Measurements from ENCODE around the gene GBP7.

Gene GBP7

DNA sequence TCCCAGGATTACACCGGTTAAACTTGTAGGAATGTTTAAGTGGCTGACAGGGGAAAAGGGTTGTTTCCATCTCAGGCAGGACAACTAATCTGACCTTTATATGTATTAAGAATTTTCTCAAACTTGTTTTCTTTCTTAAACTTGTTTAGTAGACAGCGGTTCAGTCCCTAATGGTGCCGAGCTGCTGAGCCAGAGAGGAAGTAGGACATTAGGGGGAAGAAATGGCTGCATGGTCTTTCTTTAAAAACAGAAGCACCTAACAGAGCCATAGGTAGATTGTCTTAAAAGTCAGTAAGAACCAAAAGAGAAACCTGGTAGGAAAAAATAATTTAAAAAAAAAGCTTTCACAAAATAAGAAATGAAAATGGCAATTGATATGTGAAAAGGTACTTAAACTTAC is 19.7 kb upstream of the GBP7 start:
- H3K27me3 ChIP-seq (ENCODE audit: insufficient read depth, low read length): no peaks in the 10 kb centered on the region
- H3K4me3 ChIP-seq (ENCODE audit: low read length): no peak overlapping the region
- no peaks in the 10 kb centered on the region for H3K36me3 ChIP-seq (ENCODE audit: insufficient read depth, low read length)
- H2AFZ ChIP-seq (ENCODE audit: low read depth, low read length): no peak overlapping the region
- no peaks in the 10 kb centered on the region for H3K9me3 ChIP-seq (ENCODE audit: low read length)
- no peaks in the 10 kb centered on the region for H3K4me1 ChIP-seq (ENCODE audit: insufficient read depth, low read length)

DNA sequence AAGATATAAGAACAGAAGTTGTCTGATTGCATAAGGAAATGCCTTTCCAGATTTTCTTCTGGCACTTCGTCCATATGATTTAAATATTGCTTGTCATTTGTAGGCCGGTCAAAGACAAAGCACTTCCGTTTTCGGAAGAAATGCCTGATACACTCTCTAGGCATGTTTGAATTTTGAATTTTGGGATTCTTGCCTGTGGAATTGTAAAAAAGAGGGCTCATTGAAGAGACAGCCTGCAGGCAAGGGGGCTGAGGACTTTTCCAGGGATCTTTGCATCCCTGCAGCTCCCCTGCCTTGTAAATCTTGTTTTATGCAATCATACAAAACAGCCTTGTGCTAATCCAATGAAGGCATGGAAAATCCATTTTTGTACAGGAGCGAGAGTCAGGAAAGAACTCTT is 15.5 kb upstream of the GBP7 start:
- no peak overlapping the region for H3K4me3 ChIP-seq (ENCODE audit: low read length)
- no peaks in the 10 kb centered on the region for H3K36me3 ChIP-seq (ENCODE audit: insufficient read depth, low read length)
- H3K27me3 ChIP-seq (ENCODE audit: insufficient read depth, low read length): no peaks in the 10 kb centered on the region
- H3K4me1 ChIP-seq (ENCODE audit: insufficient read depth, low read length): no peaks in the 10 kb centered on the region
- no peaks in the 10 kb centered on the region for H3K9me3 ChIP-seq (ENCODE audit: low read length)
- H2AFZ ChIP-seq (ENCODE audit: low read depth, low read length): no peak overlapping the region

DNA sequence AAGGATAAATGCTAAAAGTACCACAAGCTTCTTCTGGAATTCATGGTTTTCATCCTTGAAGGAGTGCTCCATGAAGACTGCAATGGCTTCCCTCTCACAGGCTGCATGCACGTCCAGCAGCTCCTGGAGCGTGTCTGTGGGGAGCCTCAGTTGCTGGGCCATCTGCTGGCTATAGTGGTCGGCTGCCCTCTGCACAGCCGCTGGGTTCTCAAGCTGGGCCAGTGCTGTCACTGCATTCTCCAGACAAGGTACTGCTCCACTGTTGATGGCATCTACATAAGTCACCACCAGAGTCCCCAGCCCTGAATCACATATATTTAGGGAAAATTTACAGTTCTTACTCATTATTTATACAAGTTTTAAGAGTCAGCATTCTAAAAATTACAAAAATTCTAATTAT is 14.2 kb upstream of the GBP7 start:
- no peaks in the 10 kb centered on the region for H3K4me1 ChIP-seq (ENCODE audit: insufficient read depth, low read length)
- no peaks in the 10 kb centered on the region for H3K36me3 ChIP-seq (ENCODE audit: insufficient read depth, low read length)
- H3K9me3 ChIP-seq (ENCODE audit: low read length): no peaks in the 10 kb centered on the region
- H3K4me3 ChIP-seq (ENCODE audit: low read length): no peak overlapping the region
- no peaks in the 10 kb centered on the region for H3K27me3 ChIP-seq (ENCODE audit: insufficient read depth, low read length)
- H2AFZ ChIP-seq (ENCODE audit: low read depth, low read length): no peak overlapping the region

DNA sequence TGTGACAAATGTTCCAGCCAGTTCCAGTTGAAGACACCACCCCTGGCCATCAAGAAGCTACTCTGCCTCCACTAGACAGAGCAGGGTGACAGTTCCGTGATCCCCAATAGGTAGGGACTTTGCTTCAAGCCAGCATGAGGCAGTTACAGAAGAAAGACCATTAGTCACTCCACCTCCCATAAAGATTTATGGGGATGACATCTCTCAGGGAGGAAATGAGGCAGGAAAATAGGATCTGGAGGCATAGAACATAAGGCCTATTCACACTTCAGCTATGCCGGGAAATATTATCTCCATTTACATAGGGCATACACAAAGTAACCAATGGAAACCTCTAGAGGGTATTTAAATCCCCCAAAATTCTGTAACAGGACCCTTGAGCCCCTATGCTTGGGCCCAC is 3.5 kb upstream of the GBP7 start:
- Histone ChIP-seq H2AFZ (ENCODE audit: low read depth, low read length) (no peak overlapping the region), H3K27me3 (ENCODE audit: insufficient read depth, low read length) (no peaks in the 10 kb centered on the region), H3K36me3 (ENCODE audit: insufficient read depth, low read length) (no peaks in the 10 kb centered on the region), H3K4me1 (ENCODE audit: insufficient read depth, low read length) (no peaks in the 10 kb centered on the region), H3K4me3 (ENCODE audit: low read length) (no peak overlapping the region), H3K9me3 (ENCODE audit: low read length) (no peaks in the 10 kb centered on the region)

DNA sequence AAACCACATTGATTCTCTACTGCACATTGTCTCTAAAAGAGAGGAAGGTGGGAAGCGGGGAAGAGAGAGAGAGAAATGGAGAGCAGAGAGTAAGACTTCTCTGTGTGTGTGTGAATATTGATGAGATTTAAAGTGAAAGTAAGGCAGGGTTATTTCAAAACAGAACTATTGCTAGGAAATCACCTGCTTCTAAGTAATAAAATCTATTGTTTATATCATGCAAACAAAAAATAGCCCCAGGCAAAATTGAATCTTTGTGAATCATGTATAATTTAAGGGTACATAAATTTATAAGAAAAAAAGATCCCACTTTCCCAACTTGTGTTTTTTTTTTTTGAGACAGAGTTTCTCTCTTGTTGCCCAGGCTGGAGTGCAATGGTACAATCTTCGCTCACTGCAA is 1.2 kb upstream of the GBP7 start:
- Histone ChIP-seq H3K4me1 (ENCODE audit: insufficient read depth, low read length) (no peaks in the 10 kb centered on the region), H3K27me3 (ENCODE audit: insufficient read depth, low read length) (no peaks in the 10 kb centered on the region), H3K36me3 (ENCODE audit: insufficient read depth, low read length) (no peaks in the 10 kb centered on the region), H2AFZ (ENCODE audit: low read depth, low read length) (no peak overlapping the region), H3K9me3 (ENCODE audit: low read length) (no peaks in the 10 kb centered on the region), H3K4me3 (ENCODE audit: low read length) (no peak overlapping the region)

DNA sequence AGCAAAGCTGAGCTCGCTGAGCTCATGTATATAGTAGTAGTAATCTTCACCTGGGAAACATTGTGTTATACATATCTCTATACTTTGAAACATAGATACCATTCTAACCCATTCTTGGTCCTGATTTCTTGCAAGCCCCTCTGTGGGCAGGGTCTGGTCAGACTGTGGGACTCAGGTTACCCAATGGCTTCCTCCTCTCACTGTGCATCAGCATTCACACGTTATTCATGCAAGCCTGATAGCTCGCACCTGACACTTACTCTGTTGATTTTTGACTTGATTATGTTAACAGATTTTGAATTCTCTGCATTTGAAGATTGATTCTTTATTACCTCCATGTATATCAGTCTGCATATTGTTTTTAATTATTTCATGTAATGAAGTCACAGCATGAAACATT is 1.3 kb downstream of the GBP7 start:
- H3K36me3 ChIP-seq (ENCODE audit: insufficient read depth, low read length): no peaks in the 10 kb centered on the region
- H2AFZ ChIP-seq (ENCODE audit: low read depth, low read length): no peak overlapping the region
- H3K27me3 ChIP-seq (ENCODE audit: insufficient read depth, low read length): no peaks in the 10 kb centered on the region

DNA sequence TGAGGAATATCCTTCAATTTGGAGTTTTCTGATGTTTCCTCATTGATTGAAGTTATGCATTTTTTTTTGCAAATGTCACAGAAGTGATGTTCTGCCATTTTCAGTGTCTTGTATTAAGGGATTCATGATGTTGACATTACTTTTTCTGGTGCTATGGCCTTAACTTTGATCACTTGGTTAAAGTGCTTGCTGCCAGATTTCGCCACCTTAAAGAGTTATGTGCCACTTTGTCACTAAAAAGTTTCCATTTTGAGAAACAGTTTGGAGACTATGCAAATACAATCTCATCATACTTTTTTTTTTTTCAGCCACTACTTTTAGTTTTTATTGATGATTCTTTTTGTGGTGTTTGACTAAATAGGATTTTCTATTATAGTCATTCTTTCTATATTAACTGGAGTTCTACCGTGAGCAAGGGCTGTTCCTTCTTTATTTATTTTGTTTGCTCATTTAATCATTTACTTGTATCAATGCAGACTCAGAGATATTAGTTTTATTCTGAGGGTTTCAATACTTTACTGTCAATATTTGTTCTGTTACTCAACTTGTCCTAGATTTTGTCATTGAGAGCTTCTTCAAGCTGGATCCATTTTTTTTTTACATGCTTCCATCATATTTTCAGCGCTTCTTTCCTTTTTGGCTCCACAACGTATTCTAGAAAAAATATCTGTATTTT is 3.2 kb downstream of the GBP7 start:
- H3K36me3 ChIP-seq (ENCODE audit: insufficient read depth, low read length): no peaks in the 10 kb centered on the region
- no peaks in the 10 kb centered on the region for H3K4me1 ChIP-seq (ENCODE audit: insufficient read depth, low read length)
- no peaks in the 10 kb centered on the region for H3K27me3 ChIP-seq (ENCODE audit: insufficient read depth, low read length)
- H3K9me3 ChIP-seq (ENCODE audit: low read length): no peaks in the 10 kb centered on the region
- no peak overlapping the region for H3K4me3 ChIP-seq (ENCODE audit: low read length)
- no peak overlapping the region for H2AFZ ChIP-seq (ENCODE audit: low read depth, low read length)

More for the DNA sequence above, 1.3 kb downstream of the GBP7 start:
- Histone ChIP-seq H3K4me1 (ENCODE audit: insufficient read depth, low read length) (no peaks in the 10 kb centered on the region), H3K4me3 (ENCODE audit: low read length) (no peak overlapping the region), H3K9me3 (ENCODE audit: low read length) (no peaks in the 10 kb centered on the region)

DNA sequence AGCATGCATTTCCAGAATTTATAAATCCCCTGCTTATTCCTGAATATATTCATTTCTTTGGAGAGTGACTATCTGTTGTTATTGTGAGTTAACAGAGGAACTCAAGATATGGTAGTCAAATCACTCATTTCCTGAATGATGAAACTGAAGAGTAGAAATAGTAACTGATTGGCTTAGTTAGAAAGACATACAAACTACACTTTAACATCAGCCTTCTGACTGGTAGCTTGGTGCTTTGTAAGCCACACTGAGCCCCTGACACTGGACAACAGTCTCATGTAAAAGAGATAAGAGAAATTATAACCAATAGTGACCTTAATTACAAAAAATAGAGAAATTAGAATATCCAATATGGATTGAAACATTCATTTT is 4.8 kb downstream of the GBP7 start:
- H3K36me3 ChIP-seq (ENCODE audit: insufficient read depth, low read length): no peaks in the 10 kb centered on the region
- no peaks in the 10 kb centered on the region for H3K27me3 ChIP-seq (ENCODE audit: insufficient read depth, low read length)
- H3K9me3 ChIP-seq (ENCODE audit: low read length): no peaks in the 10 kb centered on the region

DNA sequence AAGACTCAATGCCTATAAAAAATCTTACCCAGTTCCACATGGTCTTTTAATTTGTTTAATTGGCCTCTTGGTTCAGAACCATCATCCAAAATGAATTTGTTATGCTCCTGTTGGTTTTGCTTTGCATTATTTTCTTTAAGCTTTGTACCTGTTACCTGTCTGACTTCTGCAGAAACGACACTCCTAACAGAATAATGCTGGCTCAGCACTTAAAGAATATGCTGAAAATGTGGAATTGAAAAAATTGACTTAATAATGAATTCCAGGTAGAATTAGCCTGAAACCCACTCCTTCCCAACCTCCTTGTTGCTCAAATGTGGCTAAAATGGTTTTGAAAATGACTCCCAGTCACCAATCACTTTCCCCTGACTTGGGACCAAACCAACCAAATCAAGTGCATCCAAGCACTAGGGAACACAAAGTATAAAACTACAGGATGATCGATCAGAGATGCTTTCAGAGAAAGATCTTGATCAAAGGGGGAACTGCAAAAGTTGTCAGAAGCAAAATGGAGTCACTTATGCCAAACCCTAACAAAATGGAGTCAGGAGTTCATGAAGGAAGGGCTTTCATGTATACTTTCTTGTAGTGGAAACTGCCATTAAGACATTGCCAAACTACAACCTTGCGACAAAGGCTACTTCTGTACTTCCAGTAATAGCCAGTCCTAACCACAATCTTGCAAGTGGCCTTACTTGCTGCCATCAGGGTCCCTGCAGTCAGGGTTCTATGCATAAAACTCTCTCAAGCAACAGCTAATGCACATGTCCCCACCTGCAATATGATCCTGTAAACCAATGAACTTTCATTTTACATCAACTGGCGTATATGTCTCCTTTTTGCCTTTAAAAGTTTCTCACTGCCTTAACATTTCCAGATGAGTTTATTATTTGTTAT is 5.4 kb downstream of the GBP7 start:
- Histone ChIP-seq H3K36me3 (ENCODE audit: insufficient read depth, low read length) (no peaks in the 10 kb centered on the region), H3K9me3 (ENCODE audit: low read length) (no peaks in the 10 kb centered on the region), H3K4me3 (ENCODE audit: low read length) (no peak overlapping the region), H3K27me3 (ENCODE audit: insufficient read depth, low read length) (no peaks in the 10 kb centered on the region), H2AFZ (ENCODE audit: low read depth, low read length) (no peak overlapping the region), H3K4me1 (ENCODE audit: insufficient read depth, low read length) (no peaks in the 10 kb centered on the region)

More for the DNA sequence above, 4.8 kb downstream of the GBP7 start:
- no peak overlapping the region for H3K4me3 ChIP-seq (ENCODE audit: low read length)
- H3K4me1 ChIP-seq (ENCODE audit: insufficient read depth, low read length): no peaks in the 10 kb centered on the region
- H2AFZ ChIP-seq (ENCODE audit: low read depth, low read length): no peak overlapping the region

DNA sequence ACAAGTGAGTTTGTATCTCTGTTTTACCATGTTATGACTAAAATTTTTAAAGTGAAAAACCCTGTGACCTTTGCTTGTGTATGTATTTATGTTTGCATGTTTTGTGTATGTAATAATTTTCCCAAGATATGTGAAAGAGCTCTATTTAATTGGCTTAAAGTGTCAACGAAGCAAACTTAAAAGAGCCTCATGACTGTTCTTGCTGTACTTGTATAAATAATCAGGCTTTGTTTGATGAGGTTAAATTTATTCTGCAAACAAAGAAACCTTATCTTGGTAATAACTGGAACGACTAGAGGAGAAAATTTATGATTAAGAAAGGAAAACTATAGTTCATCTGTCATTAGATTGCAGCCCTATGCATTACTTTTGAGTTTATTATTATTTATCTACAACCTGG is 6.6 kb downstream of the GBP7 start:
- Histone ChIP-seq H2AFZ (ENCODE audit: low read depth, low read length) (no peak overlapping the region), H3K4me1 (ENCODE audit: insufficient read depth, low read length) (no peaks in the 10 kb centered on the region), H3K9me3 (ENCODE audit: low read length) (no peaks in the 10 kb centered on the region), H3K36me3 (ENCODE audit: insufficient read depth, low read length) (no peaks in the 10 kb centered on the region), H3K27me3 (ENCODE audit: insufficient read depth, low read length) (no peaks in the 10 kb centered on the region), H3K4me3 (ENCODE audit: low read length) (no peak overlapping the region)

DNA sequence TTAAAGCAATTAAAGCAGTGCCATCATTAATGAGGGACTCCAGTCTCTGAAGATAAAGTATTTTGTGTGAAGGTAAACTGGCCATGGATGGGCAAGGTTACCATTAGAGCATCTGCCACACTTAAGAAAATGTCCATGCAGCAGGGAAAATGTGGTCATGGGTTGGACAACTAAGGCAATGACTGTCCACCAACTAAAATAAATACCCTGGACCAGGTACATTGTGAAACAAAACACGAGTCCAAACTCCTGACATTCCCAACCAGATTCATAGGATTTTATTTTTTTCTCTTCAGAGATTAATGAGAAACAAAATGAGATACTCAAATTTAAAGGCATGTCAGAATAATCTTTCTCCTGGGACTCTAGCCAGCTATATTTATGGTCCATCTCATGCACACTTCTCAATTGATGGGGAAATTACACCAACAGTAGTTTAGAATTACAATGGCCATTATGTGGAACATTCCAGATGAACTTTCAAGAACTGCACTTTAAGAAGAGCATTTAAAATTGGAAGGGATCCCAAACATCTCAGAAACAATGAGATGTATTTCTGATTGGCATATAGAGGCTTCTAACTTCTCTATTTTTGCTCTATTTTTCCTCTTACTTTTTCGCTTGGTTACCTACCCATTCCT is 8.1 kb downstream of the GBP7 start:
- no peak overlapping the region for H3K4me3 ChIP-seq (ENCODE audit: low read length)
- no peak overlapping the region for H2AFZ ChIP-seq (ENCODE audit: low read depth, low read length)
- H3K4me1 ChIP-seq (ENCODE audit: insufficient read depth, low read length): no peaks in the 10 kb centered on the region
- no peaks in the 10 kb centered on the region for H3K27me3 ChIP-seq (ENCODE audit: insufficient read depth, low read length)
- H3K9me3 ChIP-seq (ENCODE audit: low read length): no peaks in the 10 kb centered on the region
- H3K36me3 ChIP-seq (ENCODE audit: insufficient read depth, low read length): no peaks in the 10 kb centered on the region

DNA sequence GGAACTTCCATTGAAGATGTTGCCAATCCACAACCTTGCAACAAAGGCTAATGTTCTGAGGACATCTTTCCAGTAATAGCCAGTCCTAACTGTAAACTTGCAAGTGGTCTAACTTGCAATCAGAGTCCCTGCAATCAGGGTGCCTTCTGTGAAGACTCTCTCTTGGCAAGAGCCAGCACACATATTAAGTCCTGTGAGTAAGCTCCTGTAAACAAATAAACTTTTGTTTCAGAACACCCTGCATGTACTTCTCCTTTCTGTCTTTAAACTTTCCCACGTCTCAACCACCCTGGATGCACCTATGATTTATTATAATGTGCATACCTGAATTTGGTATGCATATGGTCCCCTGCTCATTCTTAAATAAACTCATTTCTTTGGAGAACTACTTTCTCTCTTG is 9.1 kb downstream of the GBP7 start:
- Histone ChIP-seq H3K4me1 (ENCODE audit: insufficient read depth, low read length) (no peaks in the 10 kb centered on the region), H2AFZ (ENCODE audit: low read depth, low read length) (no peak overlapping the region), H3K36me3 (ENCODE audit: insufficient read depth, low read length) (no peaks in the 10 kb centered on the region), H3K4me3 (ENCODE audit: low read length) (no peak overlapping the region), H3K9me3 (ENCODE audit: low read length) (no peaks in the 10 kb centered on the region), H3K27me3 (ENCODE audit: insufficient read depth, low read length) (no peaks in the 10 kb centered on the region)

DNA sequence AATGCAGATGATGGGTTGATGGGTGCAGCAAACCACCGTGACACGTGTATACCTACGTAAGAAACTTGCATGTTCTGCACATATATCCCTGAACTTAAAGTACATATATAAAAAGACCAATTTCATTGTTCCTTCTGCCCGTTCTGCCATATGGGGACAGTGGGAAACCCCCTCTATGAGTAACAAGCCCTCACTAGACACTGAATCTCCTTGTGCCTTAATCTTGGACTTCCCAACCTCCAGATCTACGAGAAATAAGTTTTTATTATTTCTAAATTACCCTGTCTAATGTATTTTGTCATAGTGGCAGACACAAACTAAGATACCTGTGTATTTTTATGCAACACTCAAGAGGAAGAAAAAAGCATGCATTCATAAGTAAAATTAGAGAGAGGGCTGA is 10.0 kb downstream of the GBP7 start:
- Histone ChIP-seq H3K4me1 (ENCODE audit: insufficient read depth, low read length) (no peaks in the 10 kb centered on the region), H3K27me3 (ENCODE audit: insufficient read depth, low read length) (no peaks in the 10 kb centered on the region)

More for the DNA sequence above, 10.0 kb downstream of the GBP7 start:
- H2AFZ ChIP-seq (ENCODE audit: low read depth, low read length): no peak overlapping the region
- H3K4me3 ChIP-seq (ENCODE audit: low read length): no peak overlapping the region
- H3K36me3 ChIP-seq (ENCODE audit: insufficient read depth, low read length): no peaks in the 10 kb centered on the region
- H3K9me3 ChIP-seq (ENCODE audit: low read length): no peaks in the 10 kb centered on the region

All from neuron (in vitro differentiated cells).